ENCODE measurements around the gene MTREX. TPM values are rescaled to one million over a fixed set of nuclear protein-coding genes. Genes with fewer than 3 reads are reported as not detected.

The MTREX gene
- total and polyA plus RNA-seq, 2 of the 8 experiments (the other 6 are each of a cell fraction or from before 2014, with no cell fraction given) = 16.0 to 130 TPM

DNA sequence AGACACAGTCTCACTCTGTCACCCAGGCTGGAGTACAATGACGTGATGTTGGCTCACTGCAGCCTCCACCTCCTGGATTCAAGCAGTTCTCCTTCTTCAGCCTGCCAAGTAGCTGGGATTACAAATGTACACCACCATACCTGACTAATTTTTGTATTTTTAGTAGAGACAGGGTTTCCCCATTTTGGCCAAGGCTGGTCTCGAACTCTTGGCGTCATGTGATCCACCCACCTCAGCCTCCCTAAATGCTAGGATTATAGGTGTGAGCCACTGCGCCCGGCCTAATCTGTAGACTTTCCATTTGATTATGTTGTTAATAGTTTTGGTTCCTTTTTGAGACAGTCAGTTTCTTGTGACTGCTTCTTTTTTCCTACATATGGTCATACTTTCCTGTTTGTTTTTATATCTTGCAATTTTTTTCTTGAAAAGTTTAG, 31.0 kb downstream of the MTREX start:
- Histone ChIP-seq H4K91ac (replicated peaks; ENCODE audit: insufficient read length, low read length) (no peak overlapping the region), H3K56ac (replicated peaks; ENCODE audit: insufficient read length, low read depth, low read length) (no peak overlapping the region), H2BK120ac (replicated peaks; ENCODE audit: low read depth, low read length) (no peak overlapping the region), H3K9ac (replicated peaks in 1 of 4; ENCODE audit: extremely low read depth in 1 of 4, low read depth in 3 of 4, low read length in 3 of 4) (no peak overlapping the region; a peak in 1 of 7 replicates), H3K23ac (ENCODE audit: insufficient read length) (no peak overlapping the region), H4K20me1 (replicated peaks in 1 of 2; ENCODE audit: control insufficient read depth in 1 of 2, insufficient read depth in 2 of 2, low read length in 2 of 2) (peaks cover 1 to 2% of the 10 kb centered on the region in 2 experiments), H2AFZ (ENCODE audit: low read length) (no peak overlapping the region), H3K18ac (ENCODE audit: extremely low read depth, low read length) (no peak overlapping the region), H4K5ac (ENCODE audit: insufficient read length, low read depth, low read length) (no peak overlapping the region), H2AK5ac (ENCODE audit: low read depth, low read length) (no peak overlapping the region), H3K4me3 (ENCODE audit: extremely low read depth in 1 of 4, insufficient read depth in 2 of 4, low read depth in 3 of 4, low read length in 4 of 4) (no peak overlapping the region), H2BK20ac (ENCODE audit: low read length) (no peak overlapping the region), H3K9me3 (ENCODE audit: insufficient read depth in 2 of 2, low read depth in 1 of 2, low read length in 1 of 2) (no peaks in the 10 kb centered on the region), H3K4ac (replicated peaks; ENCODE audit: insufficient read length, low read depth, low read length) (no peak overlapping the region), H3K4me1 (replicated peaks in 1 of 4; ENCODE audit: control insufficient read depth in 3 of 4, insufficient read depth in 4 of 4, low read length in 3 of 4) (no peaks in the 10 kb centered on the region), H3K4me2 (ENCODE audit: insufficient read depth in 1 of 2, low read depth in 2 of 2, low read length in 2 of 2) (no peak overlapping the region), H3K27me3 (replicated peaks in 1 of 4; ENCODE audit: control insufficient read depth in 3 of 4, extremely low read depth in 1 of 4, insufficient read depth in 3 of 4, low read length in 3 of 4) (peaks cover 0 to 1% (median 0%) of the 10 kb centered on the region in 4 experiments; a peak in 1 of 7 replicates), H3K27ac (ENCODE audit: low read depth, low read length) (no peak overlapping the region), H3K79me1 (ENCODE audit: low read depth, low read length) (no peaks in the 10 kb centered on the region), H4K8ac (ENCODE audit: extremely low read depth, insufficient read depth, low read length) (no peak overlapping the region), H2BK5ac (ENCODE audit: low read depth, low read length) (no peak overlapping the region), H3K36me3 (ENCODE audit: control insufficient read depth in 2 of 4, insufficient read depth in 4 of 4, low read length in 3 of 4) (peaks cover 0 to 31% (median 6%) of the 10 kb centered on the region in 4 experiments; a peak in 3 of 8 replicates), H3K79me2 (ENCODE audit: control insufficient read depth in 1 of 2, insufficient read depth in 2 of 2, low read length in 2 of 2) (peaks cover 0 to 51% of the 10 kb centered on the region in 2 experiments; a peak in 2 of 4 replicates), H3K14ac (ENCODE audit: insufficient read length) (no peak overlapping the region), H3K23me2 (ENCODE audit: low read depth, low read length) (no peaks in the 10 kb centered on the region), H2BK15ac (ENCODE audit: low read length) (no peak overlapping the region), H2BK12ac (ENCODE audit: low read depth, low read length) (no peak overlapping the region)
- POLR2A ChIA-PET (ENCODE audit: partially characterized antibody) = interaction anchor here (0.6 kb wide), 1 partner anchor 163 kb away, joined by 3 read pairs; no protein-coding TSS in a partner anchor
- no peak for FAIRE-seq
- CTCF ChIA-PET (ENCODE audit: partially characterized antibody) = interaction anchor here (0.7 kb wide), 1 partner anchor 1343 kb away, joined by 3 read pairs; no protein-coding TSS in a partner anchor
- no peak for DNase-seq (ENCODE audit: low read depth in 1 of 2, low spot score in 2 of 2)
- 90% methylated on average over 5 of the region's 5 CpGs; no CpG with 5 or more reads in 1 of the 2 experiments for WGBS, 2 experiments (ENCODE audit: extremely low coverage in 1 of 2, insufficient coverage in 1 of 2, insufficient read length in 1 of 2, insufficient replicate concordance in 2 of 2, low coverage in 1 of 2, low lambda C conversion rate in 2 of 2, missing lambda C conversion rate in 1 of 2)
- TF ChIP-seq, protein P1, sequence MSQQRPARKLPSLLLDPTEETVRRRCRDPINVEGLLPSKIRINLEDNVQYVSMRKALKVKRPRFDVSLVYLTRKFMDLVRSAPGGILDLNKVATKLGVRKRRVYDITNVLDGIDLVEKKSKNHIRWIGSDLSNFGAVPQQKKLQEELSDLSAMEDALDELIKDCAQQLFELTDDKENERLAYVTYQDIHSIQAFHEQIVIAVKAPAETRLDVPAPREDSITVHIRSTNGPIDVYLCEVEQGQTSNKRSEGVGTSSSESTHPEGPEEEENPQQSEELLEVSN (IDR thresholded peaks at IDR 0.05) = no peak
- no peak for TF ChIP-seq CHD2 (IDR thresholded peaks at IDR 0.05; ENCODE audit: low read length)
- no peak for TF ChIP-seq TCF12 (IDR thresholded peaks at IDR 0.05; ENCODE audit: low read depth, low read length)
- no peak for TF ChIP-seq POLR2A (IDR thresholded peaks at IDR 0.05; ENCODE audit: control extremely low read depth in 1 of 2, low read depth in 2 of 2, low read length in 2 of 2)
- no peak for TF ChIP-seq SP2 (IDR thresholded peaks at IDR 0.05; ENCODE audit: low read length)
- TF ChIP-seq SP4 (IDR thresholded peaks at IDR 0.05; ENCODE audit: low read length) = no peak
- no peak for TF ChIP-seq SRF (IDR thresholded peaks at IDR 0.05; ENCODE audit: low read depth, low read length)
- no peak for TF ChIP-seq GABPA (IDR thresholded peaks at IDR 0.05; ENCODE audit: borderline replicate concordance, insufficient read depth, low read length)
- no peak for TF ChIP-seq ZNF274 (IDR thresholded peaks at IDR 0.05; ENCODE audit: borderline replicate concordance, extremely low read depth, low read length)
- TF ChIP-seq MAX (IDR thresholded peaks at IDR 0.05) = no peak
- TF ChIP-seq HDAC2 (IDR thresholded peaks at IDR 0.05; ENCODE audit: borderline replicate concordance in 1 of 2, low read depth in 2 of 2, low read length in 2 of 2) = no peak
- no peak for TF ChIP-seq TAF1 (IDR thresholded peaks at IDR 0.05; ENCODE audit: low read depth, low read length)
- TF ChIP-seq NRF1 (IDR thresholded peaks at IDR 0.05; ENCODE audit: low read depth, low read length) = no peak
